NB4 (cell line): ENCODE measurements around the gene PRPS1.

Source experiments
- POLR2A ChIP-seq: IDR thresholded peaks from 2 replicates; pipeline ENCODE4 v1.6.1; 2011; ENCODE audit warnings: mild to moderate bottlenecking; ENCODE audit not compliant: insufficient read length; ENCODE audit errors: extremely low read depth
- TF ChIP-seq, protein P1 (sequence below): IDR thresholded peaks from one replicate; pipeline ENCODE4 v1.5.1; 2012; ENCODE audit warnings: low read depth, low read length

DNA sequence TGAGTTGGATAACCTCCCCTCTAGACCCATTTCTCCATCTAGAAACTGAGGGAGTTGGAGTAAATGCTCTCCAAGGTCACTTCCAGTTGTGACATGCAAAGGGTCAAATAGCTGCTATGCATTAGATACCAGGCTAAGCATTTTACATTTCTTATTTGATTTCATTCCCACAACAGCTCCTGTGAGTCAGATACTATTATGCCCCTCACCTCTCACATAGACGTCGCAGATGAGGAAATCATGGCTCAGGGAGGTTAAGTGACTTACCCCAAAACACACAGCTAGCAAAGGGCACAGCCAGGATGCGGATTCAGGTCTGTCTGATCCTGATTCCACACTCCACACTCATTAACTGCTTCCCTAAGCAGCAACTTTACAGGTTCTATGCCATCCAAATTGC is 57.7 kb downstream of the PRPS1 start:
- TF ChIP-seq, protein P1, sequence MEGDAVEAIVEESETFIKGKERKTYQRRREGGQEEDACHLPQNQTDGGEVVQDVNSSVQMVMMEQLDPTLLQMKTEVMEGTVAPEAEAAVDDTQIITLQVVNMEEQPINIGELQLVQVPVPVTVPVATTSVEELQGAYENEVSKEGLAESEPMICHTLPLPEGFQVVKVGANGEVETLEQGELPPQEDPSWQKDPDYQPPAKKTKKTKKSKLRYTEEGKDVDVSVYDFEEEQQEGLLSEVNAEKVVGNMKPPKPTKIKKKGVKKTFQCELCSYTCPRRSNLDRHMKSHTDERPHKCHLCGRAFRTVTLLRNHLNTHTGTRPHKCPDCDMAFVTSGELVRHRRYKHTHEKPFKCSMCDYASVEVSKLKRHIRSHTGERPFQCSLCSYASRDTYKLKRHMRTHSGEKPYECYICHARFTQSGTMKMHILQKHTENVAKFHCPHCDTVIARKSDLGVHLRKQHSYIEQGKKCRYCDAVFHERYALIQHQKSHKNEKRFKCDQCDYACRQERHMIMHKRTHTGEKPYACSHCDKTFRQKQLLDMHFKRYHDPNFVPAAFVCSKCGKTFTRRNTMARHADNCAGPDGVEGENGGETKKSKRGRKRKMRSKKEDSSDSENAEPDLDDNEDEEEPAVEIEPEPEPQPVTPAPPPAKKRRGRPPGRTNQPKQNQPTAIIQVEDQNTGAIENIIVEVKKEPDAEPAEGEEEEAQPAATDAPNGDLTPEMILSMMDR, result no peak
- TF ChIP-seq POLR2A, result no peak
